ENCODE measurements around the gene KCNQ2. TPM values are rescaled to one million over a fixed set of nuclear protein-coding genes. Genes with fewer than 3 reads are reported as not detected.

The KCNQ2 gene
- total and polyA plus RNA-seq, 2 experiments from 2014 or later: 68.5 to 92.4 TPM

GRCh38 chr20:63473555-63474449 lies 1.3 kb upstream of the KCNQ2 start (continued):
- TF ChIP-seq CTCF (conservative IDR thresholded peaks at IDR 0.05; ENCODE audit: low read depth in 2 of 2): no peak
- TF ChIP-seq STAT1 (IDR thresholded peaks at IDR 0.05; ENCODE audit: unreplicated experiment): no peak
- no peak for TF ChIP-seq ETS1 (IDR thresholded peaks at IDR 0.05)

- H4K20me1 ChIP-seq (replicated peaks; ENCODE audit: insufficient read depth): peaks cover 4% of the 10 kb centered on the region; the same call in 1 of the 2 replicates
Measured at GRCh38 chr20:63472862-63473390, 471 bp upstream of the KCNQ2 start.

More at GRCh38 chr20:63472862-63473390, 471 bp upstream of the KCNQ2 start:
- no peak overlapping the region for H3K4me3 Mint-ChIP-seq
- H3K36me3 Mint-ChIP-seq (ENCODE audit: low read depth): no peaks in the 10 kb centered on the region
- Histone ChIP-seq H3K9me2 (ENCODE audit: insufficient read depth) (no peaks in the 10 kb centered on the region), H3K27me3 (ENCODE audit: insufficient read depth) (no peaks in the 10 kb centered on the region), H3K4me1 (ENCODE audit: insufficient read depth) (peaks cover 13% of the 10 kb centered on the region), H3K27ac (ENCODE audit: low read depth) (no peak overlapping the region), H2AFZ (no peak overlapping the region), H3K36me3 (ENCODE audit: insufficient read depth) (no peaks in the 10 kb centered on the region), H3K79me2 (replicated peaks; ENCODE audit: insufficient read depth) (peaks cover 32% of the 10 kb centered on the region), H3K4me2 (no peak overlapping the region), H3K4me3 (no peak overlapping the region), H3F3A (replicated peaks; ENCODE audit: low read depth) (0 out of 2 replicates have a peak, but pooled peaks cover 4% of the 10 kb centered on the region)
- H3K27me3 Mint-ChIP-seq (ENCODE audit: insufficient read depth, low read depth, poor library complexity): peaks cover 26% of the 10 kb centered on the region
- ATAC-seq: no peak
- TF ChIP-seq CREB1 (CRISPR knock-in tag; IDR thresholded peaks at IDR 0.05; ENCODE audit: low read depth) (no peak), STAT1 (IDR thresholded peaks at IDR 0.05; ENCODE audit: unreplicated experiment) (no peak), EZH2phosphoT487 (IDR thresholded peaks at IDR 0.05; ENCODE audit: unreplicated experiment) (no peak), ZNF462 (CRISPR knock-in tag; IDR thresholded peaks at IDR 0.05) (no peak), ZNF331 (CRISPR knock-in tag; IDR thresholded peaks at IDR 0.05; ENCODE audit: low read depth) (no peak), ETS1 (IDR thresholded peaks at IDR 0.05) (no peak), NANOG (IDR thresholded peaks at IDR 0.05; ENCODE audit: borderline replicate concordance) (no peak)
- H3K9me3 Mint-ChIP-seq: no peaks in the 10 kb centered on the region
- peaks cover 36% of the 10 kb centered on the region for H3K4me1 Mint-ChIP-seq
- no peak overlapping the region for H3K27ac Mint-ChIP-seq
- no peak for DNase-seq (ENCODE audit: low spot score)

All from GM23338 (cell line).